Neuronal stem cell (in vitro differentiated cells): ENCODE data around the gene FUT6.

Experiments used
- DNase-seq: peaks from one replicate; pipeline ENCODE4 v3.0.0-alpha.2; 2013; ENCODE audit warnings: low spot score
- H2AFZ ChIP-seq: one replicate; pipeline ENCODE4 v1.6.1; 2013; ENCODE audit warnings: mild to moderate bottlenecking, low read length, inconsistent platforms
- H2AK5ac ChIP-seq: 2 replicates; pipeline ENCODE4 v1.6.1; 2013; ENCODE audit warnings: low read depth, mild to moderate bottlenecking, inconsistent platforms, low read length, moderate library complexity, mixed read lengths
- H2BK120ac ChIP-seq: 2 replicates; pipeline ENCODE4 v1.6.1; 2013; ENCODE audit warnings: low read depth, mild to moderate bottlenecking, inconsistent platforms, low read length, moderate library complexity, mixed read lengths
- H2BK12ac ChIP-seq: one replicate; pipeline ENCODE4 v1.6.1; 2013; ENCODE audit warnings: low read length, inconsistent platforms
- H2BK15ac ChIP-seq: 2 replicates; pipeline ENCODE4 v1.6.1; 2013; ENCODE audit warnings: mild to moderate bottlenecking, low read length, inconsistent platforms, mixed read lengths
- H2BK5ac ChIP-seq: one replicate; pipeline ENCODE4 v1.6.1; 2013; ENCODE audit warnings: inconsistent platforms, mild to moderate bottlenecking, low read length, moderate library complexity
- H3K14ac ChIP-seq: one replicate; pipeline ENCODE4 v1.6.1; 2013; ENCODE audit warnings: low read length, inconsistent platforms
- H3K18ac ChIP-seq: 2 replicates; pipeline ENCODE4 v1.6.1; 2013; ENCODE audit warnings: low read length, inconsistent platforms
- H3K23ac ChIP-seq: 2 replicates; pipeline ENCODE4 v1.6.1; 2013; ENCODE audit warnings: low read depth, mild to moderate bottlenecking, mixed read lengths, low read length, inconsistent platforms; ENCODE audit not compliant: poor library complexity
- H3K27ac ChIP-seq: replicated peaks from 3 replicates; pipeline ENCODE4 v1.5.1; 2013; ENCODE audit warnings: low read length, inconsistent platforms
- H3K27me3 ChIP-seq, 3 experiments: 2 replicates each; pipeline ENCODE4 v1.6.1; 2013; ENCODE audit warnings: low read length in 3 of 3, mild to moderate bottlenecking in 2 of 3, inconsistent platforms in 1 of 3, low read depth in 1 of 3, mixed read lengths in 1 of 3, moderate library complexity in 1 of 3; ENCODE audit not compliant: control insufficient read depth in 3 of 3, insufficient read depth in 3 of 3
- H3K36me3 ChIP-seq, 2 donors: replicated peaks in 1 of 2; 2 replicates each; pipeline ENCODE4 v1.6.1; 2013; ENCODE audit warnings: low read length in 2 of 2; ENCODE audit not compliant: control insufficient read depth in 2 of 2, insufficient read depth in 2 of 2
- H3K4ac ChIP-seq: 2 replicates; pipeline ENCODE4 v1.6.1; 2013; ENCODE audit warnings: inconsistent platforms, mild to moderate bottlenecking, low read length, moderate library complexity
- H3K4me1 ChIP-seq, 2 donors: 1 replicate in 1 of 2; 2 replicates in 1 of 2; pipeline ENCODE4 v1.6.1; 2013; ENCODE audit warnings: low read length in 2 of 2, low read depth in 1 of 2; ENCODE audit not compliant: control insufficient read depth in 2 of 2, insufficient read depth in 1 of 2
- H3K4me2 ChIP-seq: one replicate; pipeline ENCODE4 v1.6.1; 2013; ENCODE audit warnings: mild to moderate bottlenecking, low read length, inconsistent platforms; ENCODE audit not compliant: insufficient read depth, poor library complexity, severe bottlenecking
- H3K4me3 ChIP-seq, 2 donors: 2 replicates each; pipeline ENCODE4 v1.5.1; 2013; ENCODE audit warnings: low read length in 2 of 2, mild to moderate bottlenecking in 2 of 2, inconsistent platforms in 1 of 2, moderate library complexity in 1 of 2
- H3K79me1 ChIP-seq: one replicate; pipeline ENCODE4 v1.6.1; 2013; ENCODE audit warnings: low read depth, mild to moderate bottlenecking, inconsistent platforms, low read length, moderate library complexity
- H3K9ac ChIP-seq: one replicate; pipeline ENCODE4 v1.6.1; 2013; ENCODE audit warnings: mild to moderate bottlenecking, low read depth, low read length, inconsistent platforms; ENCODE audit not compliant: poor library complexity
- H3K9me3 ChIP-seq, 2 donors: replicated peaks in 1 of 2; 2 replicates each; pipeline versions ENCODE3 to v1.6.1; 2013; ENCODE audit warnings: low read length in 2 of 2, mild to moderate bottlenecking in 2 of 2, inconsistent platforms in 1 of 2, low read depth in 1 of 2, mixed read lengths in 1 of 2, moderate library complexity in 1 of 2; ENCODE audit not compliant: control insufficient read depth in 2 of 2, insufficient read depth in 1 of 2
- H4K8ac ChIP-seq: one replicate; pipeline ENCODE4 v1.6.1; 2013; ENCODE audit warnings: low read depth, mild to moderate bottlenecking, inconsistent platforms, low read length, moderate library complexity
- H4K91ac ChIP-seq: one replicate; pipeline ENCODE4 v1.6.1; 2013; ENCODE audit warnings: low read length, low read depth, mild to moderate bottlenecking, inconsistent platforms; ENCODE audit not compliant: poor library complexity
- WGBS, 2 donors: extraction: QIAGEN DNeasy Blood & Tissue Kit; methylation state at CpG; one replicate each; pipeline ENCODE4 v1.1.7; 2013; ENCODE audit warnings: missing lambda C conversion rate in 2 of 2, mixed read lengths in 1 of 2; ENCODE audit not compliant: insufficient read length in 2 of 2, insufficient replicate concordance in 1 of 2; ENCODE audit errors: extremely low coverage in 2 of 2; 5-methylcytosine and 5-hydroxymethylcytosine counted together

The FUT6 gene

DNA sequence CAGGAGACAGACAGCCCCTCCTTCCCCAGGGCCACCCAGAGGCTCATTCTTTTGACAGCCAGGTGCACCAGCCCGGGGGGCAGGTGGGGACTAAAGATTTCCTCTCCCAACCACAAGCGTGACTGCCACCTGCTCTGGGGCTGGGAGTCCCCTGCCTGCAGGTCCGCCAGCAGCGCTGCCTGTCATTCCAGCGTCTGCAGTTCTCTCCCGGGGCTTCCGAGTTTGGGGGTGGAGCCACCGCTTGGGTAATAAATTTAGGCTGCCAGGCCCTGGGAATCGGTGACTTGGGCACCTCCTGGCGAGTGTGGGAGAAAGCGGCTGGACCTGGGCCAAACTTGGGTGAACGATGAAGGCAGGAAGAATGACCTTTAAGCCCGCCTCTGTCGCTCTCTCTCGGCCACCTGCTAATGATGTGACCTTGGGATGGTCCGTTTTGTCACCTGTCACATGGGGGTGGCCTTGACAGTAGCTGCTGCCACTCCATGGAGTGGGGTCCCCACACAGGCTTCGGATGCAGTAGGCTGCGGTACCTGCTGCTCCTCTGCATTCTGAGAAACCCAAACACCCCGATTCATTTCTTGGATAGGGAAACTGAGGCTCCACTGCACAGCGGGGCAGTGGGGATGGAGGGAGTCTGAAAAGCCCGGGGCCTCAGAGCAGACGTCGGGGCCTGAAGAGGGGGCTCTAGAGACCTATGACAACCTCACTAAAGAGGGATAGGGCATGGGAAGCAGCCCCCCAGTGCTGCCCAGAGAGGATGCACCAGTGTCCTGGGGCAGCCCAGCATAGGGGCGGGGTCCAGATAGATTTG is 12.8 kb downstream of the FUT6 start:
- H2AFZ ChIP-seq, result no peak overlapping the region
- peak; percentile 32 for DNase-seq
- no peak overlapping the region for H3K27ac ChIP-seq
- H3K27me3 ChIP-seq, result peaks cover 0 to 5% (median 0%) of the 10 kb centered on the region in 3 experiments
- H3K36me3 ChIP-seq, result no peaks in the 10 kb centered on the region
- peaks cover 3% of the 10 kb centered on the region for H3K79me1 ChIP-seq
- peak overlapping the region; percentile 67 for H2BK15ac ChIP-seq
- H3K9ac ChIP-seq, result no peak overlapping the region
- H2AK5ac ChIP-seq, result peak overlapping the region; percentile 94
- H3K4me3 ChIP-seq, result no peak overlapping the region
- H3K4ac ChIP-seq, result no peak overlapping the region
- no CpG with 5 or more reads among the region's 24 CpGs for WGBS, 2 donors
- no peak overlapping the region for H3K14ac ChIP-seq
- H3K18ac ChIP-seq, result peak overlapping the region; percentile 95
- H3K9me3 ChIP-seq, result peaks cover 0 to 3% of the 10 kb centered on the region in 2 donors
- H2BK12ac ChIP-seq, result no peak overlapping the region
- H3K4me2 ChIP-seq, result peak overlapping the region; percentile 96
- peak overlapping the region; percentile 52 for H4K8ac ChIP-seq
- H3K23ac ChIP-seq, result peak overlapping the region; percentile 100
- peaks cover 0 to 24% of the 10 kb centered on the region in 2 donors for H3K4me1 ChIP-seq
- H4K91ac ChIP-seq, result no peak overlapping the region
- H2BK5ac ChIP-seq, result peak overlapping the region; percentile 53
- H2BK120ac ChIP-seq, result peak overlapping the region; percentile 72

DNA sequence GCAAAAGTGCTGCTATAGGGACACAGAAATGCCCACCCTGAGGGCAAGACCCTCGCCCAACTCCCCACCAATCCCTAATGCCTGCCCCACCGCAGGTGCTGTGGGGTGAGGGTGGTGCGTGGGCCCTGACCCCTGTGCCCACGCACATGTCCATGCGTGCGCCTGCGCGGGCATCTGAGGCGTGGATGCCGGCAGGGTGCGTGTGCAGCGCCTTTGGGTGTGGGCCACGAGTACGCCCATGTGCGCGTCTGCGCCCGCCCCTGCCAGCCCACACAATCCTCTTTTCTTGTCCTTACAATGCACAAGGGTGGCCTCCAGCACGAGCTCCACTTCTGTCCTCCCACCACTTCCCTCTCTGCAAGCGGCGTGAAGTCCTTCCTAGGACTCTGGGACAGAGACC is 14.3 kb downstream of the FUT6 start:
- no CpG with 5 or more reads among the region's 21 CpGs for WGBS, 2 donors
- H2BK15ac ChIP-seq, result no peak overlapping the region

DNA sequence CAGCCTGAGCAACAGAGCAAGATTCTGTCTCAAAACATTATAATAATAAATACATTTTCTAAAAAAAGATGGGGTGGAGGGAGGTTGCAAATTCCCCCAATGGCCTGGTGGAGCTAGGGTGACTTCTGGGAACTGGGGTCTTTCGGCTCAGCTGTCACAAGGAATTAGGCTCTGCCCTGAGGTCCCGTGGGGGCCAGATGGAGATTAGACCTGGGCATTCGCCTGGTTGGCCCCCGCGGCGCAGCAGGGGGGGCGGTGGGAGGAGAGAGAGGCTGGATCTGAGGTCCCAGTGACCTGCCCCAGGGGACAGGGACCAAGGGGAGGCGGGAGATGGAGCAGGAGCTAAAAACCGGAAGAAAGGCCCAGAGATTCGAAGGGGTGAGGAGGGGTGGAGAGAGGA is 14.8 kb downstream of the FUT6 start:
- Histone ChIP-seq H3K4me3 (no peak overlapping the region), H3K23ac (peak overlapping the region; percentile 55), H2AK5ac (peak overlapping the region; percentile 75), H2BK5ac (no peak overlapping the region), H3K14ac (no peak overlapping the region), H4K8ac (no peak overlapping the region), H2AFZ (no peak overlapping the region), H3K4ac (no peak overlapping the region), H3K4me2 (no peak overlapping the region), H3K9me3 (peaks cover 0 to 3% of the 10 kb centered on the region in 2 donors), H3K36me3 (no peaks in the 10 kb centered on the region), H3K27ac (no peak overlapping the region), H3K9ac (no peak overlapping the region), H3K4me1 (peaks cover 0 to 24% of the 10 kb centered on the region in 2 donors), H2BK15ac (no peak overlapping the region), H3K18ac (no peak overlapping the region), H2BK120ac (no peak overlapping the region), H2BK12ac (no peak overlapping the region), H3K79me1 (no peaks in the 10 kb centered on the region), H3K27me3 (peaks cover 0 to 5% (median 0%) of the 10 kb centered on the region in 3 experiments), H4K91ac (no peak overlapping the region)
- no peak for DNase-seq
- no CpG with 5 or more reads among the region's 10 CpGs for WGBS, 2 donors

More for the DNA sequence above, 14.3 kb downstream of the FUT6 start:
- Histone ChIP-seq H3K4me2 (no peak overlapping the region), H3K4ac (no peak overlapping the region), H3K27ac (no peak overlapping the region), H2BK120ac (no peak overlapping the region), H2AFZ (no peak overlapping the region), H3K79me1 (peaks cover 1% of the 10 kb centered on the region), H3K9ac (no peak overlapping the region), H3K4me3 (peak overlapping the region in 1 of 2 donors; percentile 58), H2BK5ac (no peak overlapping the region), H2AK5ac (peak overlapping the region; percentile 56), H3K27me3 (peaks cover 0 to 5% (median 0%) of the 10 kb centered on the region in 3 experiments), H3K14ac (no peak overlapping the region), H3K23ac (peak overlapping the region; percentile 55), H3K9me3 (peaks cover 0 to 3% of the 10 kb centered on the region in 2 donors), H2BK12ac (peak overlapping the region; percentile 41), H4K8ac (no peak overlapping the region), H3K36me3 (no peaks in the 10 kb centered on the region), H4K91ac (no peak overlapping the region), H3K4me1 (peaks cover 0 to 24% of the 10 kb centered on the region in 2 donors), H3K18ac (no peak overlapping the region)
- DNase-seq, result no peak

DNA sequence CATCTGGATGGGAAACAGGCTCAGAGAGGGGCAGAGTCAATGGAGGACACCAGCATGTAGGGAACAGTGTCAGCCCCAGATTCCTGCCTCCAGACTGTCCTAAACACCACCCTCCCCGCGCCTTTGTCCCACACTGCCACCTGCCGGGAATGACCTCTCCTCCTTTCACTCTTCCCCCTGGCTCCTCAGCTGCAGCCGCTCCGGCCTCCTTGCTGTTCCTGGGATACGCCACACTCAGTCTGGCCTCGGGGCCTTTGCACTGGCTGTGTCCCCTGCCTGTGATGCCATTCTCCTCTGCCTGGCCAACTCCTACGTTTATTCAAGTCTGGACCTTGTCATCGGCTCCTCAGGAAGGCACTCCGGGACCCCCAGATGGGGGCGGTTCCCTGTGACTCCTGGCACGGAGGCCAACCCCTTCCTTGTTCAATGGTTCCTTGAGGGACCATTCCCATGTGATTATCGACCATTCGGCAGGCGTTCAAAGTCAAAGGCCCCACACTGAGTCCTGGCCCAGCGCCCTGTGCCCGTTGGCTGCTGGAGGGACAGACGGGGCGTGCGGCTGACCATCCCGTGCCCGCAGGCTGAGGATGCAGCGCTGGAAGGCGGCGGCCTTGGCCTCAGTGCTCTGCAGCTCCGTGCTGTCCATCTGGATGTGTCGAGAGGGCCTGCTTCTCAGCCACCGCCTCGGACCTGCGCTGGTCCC is 15.8 kb downstream of the FUT6 start:
- H3K23ac ChIP-seq, result no peak overlapping the region
- H3K4me1 ChIP-seq, result peaks cover 0 to 17% of the 10 kb centered on the region in 2 donors
- no peak overlapping the region for H2AK5ac ChIP-seq
- H3K79me1 ChIP-seq, result no peaks in the 10 kb centered on the region
- WGBS, 2 donors, result no CpG with 5 or more reads among the region's 30 CpGs
- no peaks in the 10 kb centered on the region for H3K36me3 ChIP-seq
- peaks cover 0 to under 1% (median 0%) of the 10 kb centered on the region in 3 experiments for H3K27me3 ChIP-seq
- H2BK12ac ChIP-seq, result no peak overlapping the region
- H3K14ac ChIP-seq, result no peak overlapping the region
- no peak overlapping the region for H3K4ac ChIP-seq
- no peak for DNase-seq
- no peak overlapping the region for H2BK15ac ChIP-seq
- no peak overlapping the region for H4K91ac ChIP-seq
- no peak overlapping the region for H2AFZ ChIP-seq
- no peak overlapping the region for H2BK120ac ChIP-seq
- H3K9me3 ChIP-seq, result peaks cover 0 to 3% of the 10 kb centered on the region in 2 donors
- H3K4me2 ChIP-seq, result no peak overlapping the region
- no peak overlapping the region for H3K27ac ChIP-seq
- H2BK5ac ChIP-seq, result no peak overlapping the region
- H3K9ac ChIP-seq, result peak overlapping the region; percentile 63
- no peak overlapping the region for H3K4me3 ChIP-seq
- H4K8ac ChIP-seq, result no peak overlapping the region
- peak overlapping the region; percentile 52 for H3K18ac ChIP-seq
